Measurements from ENCODE around the gene CLEC20A.

DNA sequence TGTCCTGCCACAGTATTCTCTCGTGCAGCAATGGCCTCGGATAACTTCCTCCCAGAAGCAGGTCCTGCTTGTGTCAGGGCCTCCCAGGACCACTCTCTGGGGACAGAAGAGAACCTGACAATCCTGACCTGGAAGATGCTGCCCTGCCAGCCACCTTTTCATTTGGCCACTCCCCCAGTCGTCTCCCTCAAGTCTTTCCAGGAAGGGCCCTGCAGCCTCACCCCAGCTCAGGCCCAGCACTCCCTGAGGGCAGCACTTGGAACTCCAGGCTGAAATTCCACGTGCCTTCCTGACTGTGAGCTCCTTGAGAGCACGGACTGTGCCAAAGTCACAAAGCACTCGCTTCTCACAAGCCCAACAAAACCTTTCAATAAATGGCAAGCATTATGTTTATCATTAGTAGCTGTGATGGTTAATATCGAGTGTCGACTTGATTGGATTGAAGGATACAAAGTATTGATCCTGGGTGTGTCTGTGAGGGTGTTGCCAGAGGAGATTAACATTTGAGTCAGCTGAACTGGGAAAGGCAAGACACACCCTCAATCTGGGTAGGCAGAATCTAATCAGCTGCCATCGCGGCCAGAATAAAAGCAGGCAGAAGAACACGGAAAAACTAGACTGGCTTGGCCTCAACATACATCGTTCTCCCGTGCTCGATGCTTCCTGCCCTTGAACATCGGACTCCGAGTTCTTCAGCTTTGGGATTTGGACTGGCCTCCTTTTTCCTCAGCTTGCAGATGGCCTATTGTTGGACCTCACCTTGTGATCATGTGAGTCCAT is 2.3 kb upstream of the CLEC20A start:
- TF ChIP-seq POLR2A (IDR thresholded peaks at IDR 0.05; ENCODE audit: low read depth, low read length), result no peak
- no peak for TF ChIP-seq TAF1 (IDR thresholded peaks at IDR 0.05; ENCODE audit: borderline replicate concordance, low read depth, low read length)

All from GM12892 (cell line).